ENCODE results near the gene ZPR1. TPM values are rescaled to one million over a fixed set of nuclear protein-coding genes. Genes with fewer than 3 reads are reported as not detected.

The ZPR1 gene
- total RNA-seq, 1 donor from 2014 or later, result 65.1 TPM

DNA sequence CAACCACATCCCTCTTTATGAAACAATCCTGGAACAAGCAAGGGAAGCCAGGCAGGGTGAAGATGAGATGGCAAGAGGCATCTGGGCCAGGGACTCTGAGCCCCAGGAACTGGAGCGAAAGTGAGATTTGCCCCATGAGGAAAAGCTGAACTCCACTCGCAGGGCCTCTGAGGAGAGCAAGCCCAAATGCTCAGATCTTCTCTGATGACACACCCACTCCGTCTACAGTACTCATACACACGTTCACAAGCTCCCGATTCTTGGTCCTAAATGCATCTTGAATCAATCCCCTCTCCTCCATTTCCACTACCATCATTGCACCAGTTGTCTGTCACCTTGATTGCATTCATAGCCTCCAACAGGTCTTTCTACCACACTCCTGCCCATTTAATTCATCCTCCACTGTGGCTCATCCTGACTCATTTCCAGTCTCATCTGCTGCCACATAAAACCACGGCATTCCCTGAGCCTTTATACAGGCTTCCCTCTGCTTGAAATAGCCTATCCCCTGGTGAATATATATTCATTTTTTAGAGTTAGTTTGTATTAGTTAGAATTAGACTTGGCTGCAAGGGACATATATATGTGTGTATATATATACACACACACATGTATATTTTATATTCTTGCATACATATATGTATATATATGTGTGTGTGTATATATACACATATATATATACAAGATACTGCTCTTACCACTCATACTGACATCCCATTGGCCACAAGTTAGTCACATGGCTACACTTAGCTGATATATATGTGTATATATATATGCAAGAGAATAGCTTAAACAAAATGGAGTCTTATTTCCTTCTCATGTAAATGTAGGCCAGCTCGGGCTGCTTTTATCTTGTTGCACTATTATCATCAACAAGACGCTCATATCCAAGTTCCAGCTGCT lies 5.3 kb upstream of the ZPR1 start:
- no peak overlapping the region for H2AFZ ChIP-seq (ENCODE audit: low read depth, low read length)
- Mint-ChIP-seq H3K9me3 (ENCODE audit: unreplicated experiment) (no peaks in the 10 kb centered on the region), H3K4me1 (ENCODE audit: low read depth, unreplicated experiment) (peaks cover 13% of the 10 kb centered on the region), H3K27me3 (ENCODE audit: low read depth, unreplicated experiment) (peaks cover 13% of the 10 kb centered on the region), H3K27ac (ENCODE audit: unreplicated experiment) (no peak overlapping the region), H3K36me3 (ENCODE audit: low read depth, unreplicated experiment) (no peaks in the 10 kb centered on the region), H3K4me3 (ENCODE audit: unreplicated experiment) (no peak overlapping the region)
- no peaks in the 10 kb centered on the region for H3K79me2 ChIP-seq (ENCODE audit: insufficient read depth, low read length)
- peaks cover 22% of the 10 kb centered on the region for H3K4me1 ChIP-seq (ENCODE audit: insufficient read depth, low read length)
- no peak for TF ChIP-seq EZH2 (IDR thresholded peaks at IDR 0.05; ENCODE audit: insufficient read depth, low read length)
- TF ChIP-seq, protein P1, sequence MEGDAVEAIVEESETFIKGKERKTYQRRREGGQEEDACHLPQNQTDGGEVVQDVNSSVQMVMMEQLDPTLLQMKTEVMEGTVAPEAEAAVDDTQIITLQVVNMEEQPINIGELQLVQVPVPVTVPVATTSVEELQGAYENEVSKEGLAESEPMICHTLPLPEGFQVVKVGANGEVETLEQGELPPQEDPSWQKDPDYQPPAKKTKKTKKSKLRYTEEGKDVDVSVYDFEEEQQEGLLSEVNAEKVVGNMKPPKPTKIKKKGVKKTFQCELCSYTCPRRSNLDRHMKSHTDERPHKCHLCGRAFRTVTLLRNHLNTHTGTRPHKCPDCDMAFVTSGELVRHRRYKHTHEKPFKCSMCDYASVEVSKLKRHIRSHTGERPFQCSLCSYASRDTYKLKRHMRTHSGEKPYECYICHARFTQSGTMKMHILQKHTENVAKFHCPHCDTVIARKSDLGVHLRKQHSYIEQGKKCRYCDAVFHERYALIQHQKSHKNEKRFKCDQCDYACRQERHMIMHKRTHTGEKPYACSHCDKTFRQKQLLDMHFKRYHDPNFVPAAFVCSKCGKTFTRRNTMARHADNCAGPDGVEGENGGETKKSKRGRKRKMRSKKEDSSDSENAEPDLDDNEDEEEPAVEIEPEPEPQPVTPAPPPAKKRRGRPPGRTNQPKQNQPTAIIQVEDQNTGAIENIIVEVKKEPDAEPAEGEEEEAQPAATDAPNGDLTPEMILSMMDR (IDR thresholded peaks at IDR 0.05; ENCODE audit: insufficient read depth, low read depth, low read length), result no peak
- peak; percentile 76 for DNase-seq (ENCODE audit: low read depth)
- no peaks in the 10 kb centered on the region for H3K27me3 ChIP-seq (ENCODE audit: insufficient read depth, low read length)
- H3K9me3 ChIP-seq (ENCODE audit: insufficient read depth, low read depth, low read length), result no peaks in the 10 kb centered on the region
- no peak overlapping the region for H3K9ac ChIP-seq (ENCODE audit: low read length)
- H3K36me3 ChIP-seq (ENCODE audit: insufficient read depth, low read length), result no peaks in the 10 kb centered on the region
- no peaks in the 10 kb centered on the region for H4K20me1 ChIP-seq (ENCODE audit: insufficient read depth, low read length)
- no peak overlapping the region for H3K27ac ChIP-seq (ENCODE audit: low read depth, low read length)
- H3K4me3 ChIP-seq (ENCODE audit: insufficient read depth, low read depth, low read length), result no peak overlapping the region
- peak; percentile 97 for FAIRE-seq
- H3K4me2 ChIP-seq (ENCODE audit: low read length), result peak overlapping the region; percentile 20

DNA sequence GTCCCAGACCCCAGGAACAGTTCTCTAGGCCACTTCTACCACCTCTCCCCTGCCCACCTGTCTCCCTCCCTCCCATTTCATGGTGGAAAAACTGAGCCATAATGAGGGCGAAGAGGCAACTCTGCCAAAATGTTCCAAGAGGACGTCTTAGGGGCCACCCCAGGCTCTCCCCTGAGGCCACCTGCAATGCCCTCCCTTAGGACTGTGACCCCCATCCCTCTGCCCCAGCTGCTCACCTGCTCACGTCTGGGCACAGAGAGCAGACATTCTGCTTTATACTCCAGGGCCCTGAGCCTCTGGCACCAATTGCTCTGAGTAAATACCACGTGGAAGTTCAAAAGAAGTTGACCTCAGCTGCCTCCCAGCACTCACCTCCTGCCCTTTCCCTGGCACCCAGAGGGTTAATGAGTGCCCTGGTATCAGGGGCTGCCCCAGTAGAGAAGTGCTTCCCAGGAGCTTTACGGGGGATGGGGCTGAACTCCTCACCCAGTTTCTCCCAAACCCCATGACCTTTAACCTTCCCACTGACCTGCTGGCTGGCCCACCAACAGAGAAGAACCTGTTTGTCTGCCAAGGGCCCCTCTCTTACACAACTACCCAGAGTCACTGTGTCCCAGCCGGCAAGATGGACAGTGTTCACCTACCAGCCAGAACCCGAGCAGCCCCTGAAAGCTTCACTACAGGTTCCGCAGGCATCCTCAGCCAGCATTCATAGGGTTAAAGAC lies 4.5 kb upstream of the ZPR1 start:
- Mint-ChIP-seq H3K4me1 (ENCODE audit: low read depth, unreplicated experiment) (peaks cover 13% of the 10 kb centered on the region), H3K36me3 (ENCODE audit: low read depth, unreplicated experiment) (peaks cover 2% of the 10 kb centered on the region), H3K27me3 (ENCODE audit: low read depth, unreplicated experiment) (peaks cover 13% of the 10 kb centered on the region), H3K4me3 (ENCODE audit: unreplicated experiment) (no peak overlapping the region), H3K9me3 (ENCODE audit: unreplicated experiment) (no peaks in the 10 kb centered on the region), H3K27ac (ENCODE audit: unreplicated experiment) (no peak overlapping the region)
- Histone ChIP-seq H3K4me1 (ENCODE audit: insufficient read depth, low read length) (peaks cover 24% of the 10 kb centered on the region), H3K9ac (ENCODE audit: low read length) (no peak overlapping the region), H3K4me3 (ENCODE audit: insufficient read depth, low read depth, low read length) (no peak overlapping the region), H3K4me2 (ENCODE audit: low read length) (peak overlapping the region; percentile 20), H3K27me3 (ENCODE audit: insufficient read depth, low read length) (no peaks in the 10 kb centered on the region), H3K36me3 (ENCODE audit: insufficient read depth, low read length) (no peaks in the 10 kb centered on the region), H3K9me3 (ENCODE audit: insufficient read depth, low read depth, low read length) (no peaks in the 10 kb centered on the region), H2AFZ (ENCODE audit: low read depth, low read length) (no peak overlapping the region), H3K79me2 (ENCODE audit: insufficient read depth, low read length) (peaks cover 4% of the 10 kb centered on the region), H4K20me1 (ENCODE audit: insufficient read depth, low read length) (no peaks in the 10 kb centered on the region), H3K27ac (ENCODE audit: low read depth, low read length) (no peak overlapping the region)
- TF ChIP-seq, protein P1 (IDR thresholded peaks at IDR 0.05; ENCODE audit: insufficient read depth, low read depth, low read length), result no peak
- TF ChIP-seq EZH2 (IDR thresholded peaks at IDR 0.05; ENCODE audit: insufficient read depth, low read length), result no peak
- no peak for DNase-seq (ENCODE audit: low read depth)
- no peak for FAIRE-seq
